PC-3 (cell line): Measurements from ENCODE around the gene B3GAT1.

Experiments
- CTCF ChIP-seq: fragments of 300-600 bp; sonication (generic); conservative IDR thresholded peaks from 2 replicates; pipeline ENCODE4 v1.5.1; 2017; ENCODE audit warnings: antibody characterized with exemption, low read depth, mild to moderate bottlenecking, low read length
- EZH2 ChIP-seq: fragments of 300-600 bp; sonication (generic); IDR thresholded peaks from one replicate; pipeline ENCODE4 v1.6.1; 2017; ENCODE audit warnings: antibody characterized with exemption, mild to moderate bottlenecking, low read length; ENCODE audit not compliant: unreplicated experiment
- EZH2phosphoT487 ChIP-seq: fragments of 300-600 bp; sonication (generic); IDR thresholded peaks from 2 replicates; pipeline ENCODE4 v1.6.1; 2018; ENCODE audit warnings: mild to moderate bottlenecking, antibody characterized with exemption, low read length, borderline replicate concordance

DNA sequence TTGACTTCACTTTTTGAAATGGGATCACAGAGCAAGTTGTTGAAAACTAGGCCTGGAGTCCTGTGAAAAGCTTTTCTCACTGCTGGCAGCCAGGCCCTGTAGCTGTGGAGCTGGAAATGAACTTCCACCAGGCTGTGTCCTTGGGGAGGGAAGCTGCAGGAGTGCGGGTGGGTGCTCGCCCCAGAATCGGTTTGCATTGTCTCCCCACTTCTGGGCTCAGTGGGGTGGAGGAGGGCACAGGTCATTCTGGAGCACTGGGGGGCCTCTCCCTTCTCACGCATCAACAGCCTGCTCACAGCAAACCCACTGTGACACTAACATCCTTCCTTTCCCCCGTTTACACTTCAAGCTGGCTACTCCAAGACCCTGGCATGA is 65.1 kb downstream of the B3GAT1 start:
- TF ChIP-seq CTCF = no peak
- no peak for TF ChIP-seq EZH2
- TF ChIP-seq EZH2phosphoT487 = no peak
